ENCODE results near the gene TNFRSF8. TPM values are rescaled to one million over a fixed set of nuclear protein-coding genes. Genes with fewer than 3 reads are reported as not detected.
A peak's percentile ranks its signal among the peaks of the same experiment; 100 is the strongest.

TNFRSF8 gene
- total RNA-seq, 1 experiment from 2014 or later = not detected

DNA sequence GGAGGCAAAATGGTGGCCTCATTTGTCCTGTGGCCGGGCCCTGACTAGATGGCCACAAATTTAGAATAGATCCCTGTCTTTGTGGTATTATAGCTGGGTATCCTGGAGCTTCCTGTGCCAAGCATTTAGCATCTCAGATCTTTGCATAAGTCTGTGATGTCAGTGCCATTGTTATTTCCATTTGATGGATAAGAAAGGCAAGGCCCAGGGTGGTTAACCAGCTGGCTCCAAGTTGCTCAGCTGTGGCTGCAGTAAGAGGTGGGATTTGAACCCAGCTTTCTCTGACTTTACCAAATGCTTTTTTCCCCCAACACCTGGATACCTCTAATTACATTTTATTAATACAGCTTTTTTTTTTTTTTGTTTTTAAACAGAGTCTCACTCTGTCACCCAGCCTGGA lies 11.7 kb upstream of the TNFRSF8 start:
- no peak for TF ChIP-seq EZH2 (IDR thresholded peaks at IDR 0.05; ENCODE audit: low read length, unreplicated experiment)
- no peak for TF ChIP-seq EZH2phosphoT487 (IDR thresholded peaks at IDR 0.05; ENCODE audit: borderline replicate concordance, low read length)
- TF ChIP-seq, protein P1, sequence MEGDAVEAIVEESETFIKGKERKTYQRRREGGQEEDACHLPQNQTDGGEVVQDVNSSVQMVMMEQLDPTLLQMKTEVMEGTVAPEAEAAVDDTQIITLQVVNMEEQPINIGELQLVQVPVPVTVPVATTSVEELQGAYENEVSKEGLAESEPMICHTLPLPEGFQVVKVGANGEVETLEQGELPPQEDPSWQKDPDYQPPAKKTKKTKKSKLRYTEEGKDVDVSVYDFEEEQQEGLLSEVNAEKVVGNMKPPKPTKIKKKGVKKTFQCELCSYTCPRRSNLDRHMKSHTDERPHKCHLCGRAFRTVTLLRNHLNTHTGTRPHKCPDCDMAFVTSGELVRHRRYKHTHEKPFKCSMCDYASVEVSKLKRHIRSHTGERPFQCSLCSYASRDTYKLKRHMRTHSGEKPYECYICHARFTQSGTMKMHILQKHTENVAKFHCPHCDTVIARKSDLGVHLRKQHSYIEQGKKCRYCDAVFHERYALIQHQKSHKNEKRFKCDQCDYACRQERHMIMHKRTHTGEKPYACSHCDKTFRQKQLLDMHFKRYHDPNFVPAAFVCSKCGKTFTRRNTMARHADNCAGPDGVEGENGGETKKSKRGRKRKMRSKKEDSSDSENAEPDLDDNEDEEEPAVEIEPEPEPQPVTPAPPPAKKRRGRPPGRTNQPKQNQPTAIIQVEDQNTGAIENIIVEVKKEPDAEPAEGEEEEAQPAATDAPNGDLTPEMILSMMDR (conservative IDR thresholded peaks at IDR 0.05; ENCODE audit: low read depth, low read length) = no peak
- Histone ChIP-seq H3K9ac (ENCODE audit: low read length) (no peak overlapping the region), H3K27me3 (ENCODE audit: low read length) (no peaks in the 10 kb centered on the region), H3K79me2 (ENCODE audit: low read length) (no peaks in the 10 kb centered on the region), H3K4me2 (ENCODE audit: low read length) (peak overlapping the region; percentile 61), H3K9me3 (ENCODE audit: low read length) (no peaks in the 10 kb centered on the region), H3K4me3 (ENCODE audit: low read length) (no peak overlapping the region), H3K9me2 (replicated peaks; ENCODE audit: low read length) (no peaks in the 10 kb centered on the region), H2AFZ (ENCODE audit: low read length) (no peak overlapping the region), H3F3A (ENCODE audit: low read length, unreplicated experiment) (no peaks in the 10 kb centered on the region), H3K4me1 (ENCODE audit: insufficient read depth, low read length) (peaks cover 10% of the 10 kb centered on the region), H4K20me1 (ENCODE audit: low read length) (no peaks in the 10 kb centered on the region), H3K27ac (ENCODE audit: low read length) (no peak overlapping the region), H3K36me3 (ENCODE audit: low read depth, low read length) (no peaks in the 10 kb centered on the region)
- DNase-seq = no peak
- no peak for ATAC-seq
- ChIA-PET POLR2A (ENCODE audit: unreplicated experiment) (interaction anchor here (0.6 kb wide), 1 partner anchor 16 kb away, joined by 8 read pairs; no protein-coding TSS in a partner anchor), CTCF (no interaction called here)
- intact Hi-C loops (cut with micrococcal nuclease) = no loop called here
- BruUV-seq (replicated peaks) = no TSS peak

DNA sequence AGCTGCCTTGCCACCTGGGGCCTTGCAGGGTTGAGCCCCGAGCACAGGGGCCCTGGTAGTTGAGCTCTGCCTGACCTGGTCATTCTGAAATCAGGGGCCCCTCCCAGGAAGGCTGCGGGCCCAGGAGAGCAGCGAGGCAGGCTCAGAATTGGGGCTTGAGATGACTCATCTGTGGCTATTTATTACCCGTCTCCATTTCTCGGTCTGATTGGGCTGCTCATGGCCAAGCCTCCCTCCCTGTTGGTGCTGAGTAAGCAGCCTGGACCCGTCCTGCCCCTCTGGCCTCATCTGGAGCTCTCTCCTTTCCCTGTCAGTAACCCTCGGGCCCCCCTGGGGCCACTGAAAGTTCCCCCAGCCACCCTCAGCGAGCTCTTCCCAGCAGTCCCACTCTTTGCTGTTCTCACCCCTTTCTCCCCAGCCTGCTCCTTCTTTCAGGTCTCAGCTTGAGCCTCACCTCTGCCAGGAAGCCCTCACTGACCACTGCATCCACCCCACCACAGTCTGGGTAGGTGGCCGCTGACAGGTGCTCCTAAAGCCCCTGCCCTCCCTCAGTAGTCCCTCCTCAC lies 11.0 kb upstream of the TNFRSF8 start:
- Histone ChIP-seq H3K36me3 (ENCODE audit: low read depth, low read length) (no peaks in the 10 kb centered on the region), H3F3A (ENCODE audit: low read length, unreplicated experiment) (no peaks in the 10 kb centered on the region), H3K4me2 (ENCODE audit: low read length) (peak overlapping the region; percentile 61), H3K27me3 (ENCODE audit: low read length) (no peaks in the 10 kb centered on the region), H3K9me2 (replicated peaks; ENCODE audit: low read length) (no peaks in the 10 kb centered on the region), H2AFZ (ENCODE audit: low read length) (peak overlapping the region; percentile 27), H3K79me2 (ENCODE audit: low read length) (no peaks in the 10 kb centered on the region), H3K27ac (ENCODE audit: low read length) (no peak overlapping the region), H3K9ac (ENCODE audit: low read length) (no peak overlapping the region), H4K20me1 (ENCODE audit: low read length) (no peaks in the 10 kb centered on the region), H3K9me3 (ENCODE audit: low read length) (no peaks in the 10 kb centered on the region), H3K4me3 (ENCODE audit: low read length) (no peak overlapping the region), H3K4me1 (ENCODE audit: insufficient read depth, low read length) (peaks cover 14% of the 10 kb centered on the region)
- CTCF ChIA-PET = interaction anchor here (0.7 kb wide), 1 partner anchor 134 kb away, joined by 3 read pairs; no protein-coding TSS in a partner anchor
- BruUV-seq (replicated peaks) = no TSS peak
- ATAC-seq = peak; percentile 97
- POLR2A ChIA-PET (ENCODE audit: unreplicated experiment) = no interaction called here
- no peak for TF ChIP-seq EZH2phosphoT487 (IDR thresholded peaks at IDR 0.05; ENCODE audit: borderline replicate concordance, low read length)
- intact Hi-C loops (cut with micrococcal nuclease) = no loop called here
- DNase-seq = peak; percentile 80

DNA sequence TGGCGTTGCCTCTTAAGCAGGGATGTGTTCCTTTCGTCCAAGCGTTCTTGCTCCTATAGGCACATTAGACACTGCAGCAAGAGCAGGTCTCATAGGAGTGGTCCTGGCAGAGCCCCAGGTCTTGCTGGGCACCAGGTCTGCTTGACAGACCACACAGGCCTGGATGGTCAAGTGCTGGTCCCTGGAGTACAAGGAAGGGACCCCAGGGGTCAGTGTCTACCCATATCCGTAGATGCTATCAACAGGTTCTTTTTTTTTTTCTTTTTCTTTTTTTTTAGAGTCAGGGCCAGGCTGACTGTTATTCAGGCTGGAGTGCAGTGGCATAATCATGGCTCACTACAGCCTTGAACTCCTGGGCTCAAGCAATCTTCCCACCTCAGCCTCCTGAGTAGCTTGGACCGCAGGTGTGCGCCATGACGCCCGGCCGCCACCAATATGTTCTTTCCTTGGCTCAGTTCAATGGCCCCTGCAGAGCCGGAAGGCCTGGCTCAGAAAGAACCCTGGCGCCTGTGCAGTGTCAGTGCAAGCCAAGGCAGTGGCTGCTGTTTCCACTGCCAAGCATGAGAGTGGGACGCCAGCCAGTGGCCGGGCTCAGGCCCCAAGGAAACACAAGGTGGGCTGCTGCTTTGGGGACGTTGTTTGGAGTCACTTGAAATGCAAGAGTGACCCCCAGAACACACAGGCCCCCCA lies 10.0 kb upstream of the TNFRSF8 start:
- Histone ChIP-seq H3K4me3 (ENCODE audit: low read length) (no peak overlapping the region), H3K4me1 (ENCODE audit: insufficient read depth, low read length) (peaks cover 14% of the 10 kb centered on the region), H2AFZ (ENCODE audit: low read length) (no peak overlapping the region), H3K79me2 (ENCODE audit: low read length) (no peaks in the 10 kb centered on the region), H3K9me2 (replicated peaks; ENCODE audit: low read length) (no peaks in the 10 kb centered on the region), H3K36me3 (ENCODE audit: low read depth, low read length) (no peaks in the 10 kb centered on the region), H3K27me3 (ENCODE audit: low read length) (no peaks in the 10 kb centered on the region), H3K27ac (ENCODE audit: low read length) (no peak overlapping the region), H3F3A (ENCODE audit: low read length, unreplicated experiment) (no peaks in the 10 kb centered on the region), H3K4me2 (ENCODE audit: low read length) (no peak overlapping the region), H3K9ac (ENCODE audit: low read length) (no peak overlapping the region), H3K9me3 (ENCODE audit: low read length) (no peaks in the 10 kb centered on the region), H4K20me1 (ENCODE audit: low read length) (no peaks in the 10 kb centered on the region)
- ChIA-PET CTCF (no interaction called here), POLR2A (ENCODE audit: unreplicated experiment) (no interaction called here)
- DNase-seq = no peak
- no TSS peak for BruUV-seq (replicated peaks)
- TF ChIP-seq EZH2 (IDR thresholded peaks at IDR 0.05; ENCODE audit: low read length, unreplicated experiment) (no peak), EZH2phosphoT487 (IDR thresholded peaks at IDR 0.05; ENCODE audit: borderline replicate concordance, low read length) (no peak)
- TF ChIP-seq, protein P1 (conservative IDR thresholded peaks at IDR 0.05; ENCODE audit: low read depth, low read length) = no peak
- ATAC-seq = no peak
- intact Hi-C loops (cut with micrococcal nuclease) = no loop called here
